ENCODE measurements around the gene OR51D1.
A peak's percentile ranks its signal among the peaks of the same experiment; 100 is the strongest.

Gene OR51D1

DNA sequence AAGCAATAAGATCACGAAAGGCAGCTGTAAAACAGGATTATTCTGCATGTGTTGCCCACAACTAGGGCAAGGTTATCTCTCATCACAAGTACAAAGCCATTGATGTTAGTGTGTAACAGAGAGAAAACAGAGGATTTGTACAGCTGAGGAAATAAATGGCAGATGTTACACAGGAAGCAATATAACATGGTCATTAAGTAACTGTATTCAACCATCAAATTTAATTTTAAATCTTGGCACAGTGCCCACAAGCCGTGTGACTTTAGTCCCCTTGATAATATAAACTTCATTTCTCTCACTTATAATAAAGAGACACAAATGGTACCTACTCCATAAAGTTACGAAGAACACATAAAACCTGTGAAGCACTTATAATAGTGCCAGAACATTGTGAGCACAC lies 43.1 kb downstream of the OR51D1 start:
- DNase-seq (ENCODE audit: low spot score) = no peak
- no peaks in the 10 kb centered on the region for H3K36me3 ChIP-seq (ENCODE audit: low read depth)
- H3K4me3 ChIP-seq (ENCODE audit: severe bottlenecking) = no peak overlapping the region
- H3K27me3 ChIP-seq (ENCODE audit: insufficient read depth, poor library complexity, severe bottlenecking) = no peaks in the 10 kb centered on the region
- no peak for ATAC-seq (ENCODE audit: low read depth)
- H3K27ac ChIP-seq (ENCODE audit: poor library complexity, severe bottlenecking) = no peak overlapping the region
- TF ChIP-seq, protein P1, sequence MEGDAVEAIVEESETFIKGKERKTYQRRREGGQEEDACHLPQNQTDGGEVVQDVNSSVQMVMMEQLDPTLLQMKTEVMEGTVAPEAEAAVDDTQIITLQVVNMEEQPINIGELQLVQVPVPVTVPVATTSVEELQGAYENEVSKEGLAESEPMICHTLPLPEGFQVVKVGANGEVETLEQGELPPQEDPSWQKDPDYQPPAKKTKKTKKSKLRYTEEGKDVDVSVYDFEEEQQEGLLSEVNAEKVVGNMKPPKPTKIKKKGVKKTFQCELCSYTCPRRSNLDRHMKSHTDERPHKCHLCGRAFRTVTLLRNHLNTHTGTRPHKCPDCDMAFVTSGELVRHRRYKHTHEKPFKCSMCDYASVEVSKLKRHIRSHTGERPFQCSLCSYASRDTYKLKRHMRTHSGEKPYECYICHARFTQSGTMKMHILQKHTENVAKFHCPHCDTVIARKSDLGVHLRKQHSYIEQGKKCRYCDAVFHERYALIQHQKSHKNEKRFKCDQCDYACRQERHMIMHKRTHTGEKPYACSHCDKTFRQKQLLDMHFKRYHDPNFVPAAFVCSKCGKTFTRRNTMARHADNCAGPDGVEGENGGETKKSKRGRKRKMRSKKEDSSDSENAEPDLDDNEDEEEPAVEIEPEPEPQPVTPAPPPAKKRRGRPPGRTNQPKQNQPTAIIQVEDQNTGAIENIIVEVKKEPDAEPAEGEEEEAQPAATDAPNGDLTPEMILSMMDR (IDR thresholded peaks at IDR 0.05; ENCODE audit: poor library complexity, severe bottlenecking) = no peak
- H3K9me3 ChIP-seq (ENCODE audit: severe bottlenecking) = no peaks in the 10 kb centered on the region
- no peaks in the 10 kb centered on the region for H3K4me1 ChIP-seq (ENCODE audit: insufficient read depth, poor library complexity, severe bottlenecking)

GRCh38 chr11:4682623-4683419 lies 45.5 kb downstream of the OR51D1 start:
- Histone ChIP-seq H3K4me1 (ENCODE audit: insufficient read depth, poor library complexity, severe bottlenecking) (no peaks in the 10 kb centered on the region), H3K4me3 (ENCODE audit: severe bottlenecking) (no peak overlapping the region), H3K36me3 (ENCODE audit: low read depth) (no peaks in the 10 kb centered on the region), H3K27ac (ENCODE audit: poor library complexity, severe bottlenecking) (no peak overlapping the region), H3K9me3 (ENCODE audit: severe bottlenecking) (no peaks in the 10 kb centered on the region), H3K27me3 (ENCODE audit: insufficient read depth, poor library complexity, severe bottlenecking) (no peaks in the 10 kb centered on the region)
- TF ChIP-seq, protein P1 (IDR thresholded peaks at IDR 0.05; ENCODE audit: poor library complexity, severe bottlenecking) = no peak
- ATAC-seq (ENCODE audit: low read depth) (peak; percentile 64; the same call in 1 of the 3 replicates), DNase-seq (ENCODE audit: low spot score) (no peak)

DNA sequence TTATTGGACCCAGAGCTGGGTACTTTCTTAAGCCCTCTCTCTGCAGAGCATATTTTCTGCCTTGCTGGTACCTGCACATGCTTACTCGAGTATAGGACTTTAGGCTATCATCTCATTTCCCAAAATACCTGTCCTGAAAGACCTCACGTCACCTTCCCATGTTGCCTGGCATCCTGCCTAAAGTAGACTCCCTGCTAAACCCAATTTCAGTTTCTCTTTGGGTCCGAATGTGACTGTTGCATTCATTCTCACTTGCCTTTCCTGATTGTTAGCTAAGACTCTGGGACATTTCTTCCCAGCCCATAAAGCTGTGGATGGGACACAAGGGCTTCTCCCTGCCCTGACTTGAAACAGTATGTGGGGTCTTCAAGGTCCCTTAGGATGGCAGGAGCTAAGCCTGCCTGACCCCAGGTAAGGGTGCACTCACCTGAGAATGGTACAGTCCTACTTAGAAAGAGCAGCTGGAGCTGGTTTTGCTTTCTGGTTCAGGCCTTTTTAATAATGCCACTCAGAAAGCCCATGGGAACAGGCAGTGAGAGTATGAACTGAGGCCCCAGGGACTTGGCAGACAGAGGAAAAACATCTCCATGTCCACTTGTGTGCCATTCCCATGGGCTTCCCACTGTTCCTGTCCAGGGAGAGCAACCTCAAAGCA lies 47.5 kb downstream of the OR51D1 start:
- DNase-seq (ENCODE audit: low spot score) (no peak), ATAC-seq (ENCODE audit: low read depth) (no peak)
- H3K4me3 ChIP-seq (ENCODE audit: severe bottlenecking) = no peak overlapping the region
- no peak overlapping the region for H3K27ac ChIP-seq (ENCODE audit: poor library complexity, severe bottlenecking)
- no peaks in the 10 kb centered on the region for H3K4me1 ChIP-seq (ENCODE audit: insufficient read depth, poor library complexity, severe bottlenecking)
- H3K27me3 ChIP-seq (ENCODE audit: insufficient read depth, poor library complexity, severe bottlenecking) = no peaks in the 10 kb centered on the region
- H3K36me3 ChIP-seq (ENCODE audit: low read depth) = no peaks in the 10 kb centered on the region
- TF ChIP-seq, protein P1 (IDR thresholded peaks at IDR 0.05; ENCODE audit: poor library complexity, severe bottlenecking) = no peak
- no peaks in the 10 kb centered on the region for H3K9me3 ChIP-seq (ENCODE audit: severe bottlenecking)
